Common myeloid progenitor, CD34-positive (primary cell): Measurements from ENCODE around the gene SPNS1.

Source experiments
- CTCF ChIA-PET: fragments of 350-600 bp; sonication (Branson Sonifier 250); formaldehyde crosslinking; loops from one replicate; lab custom pipeline; 2021; ENCODE audit warnings: antibody characterized with exemption; lab: Charles Lee
- POLR2A ChIA-PET: fragments of 350-600 bp; sonication (Branson Sonifier 250); formaldehyde crosslinking; loops from one replicate; lab custom pipeline; 2021; ENCODE audit warnings: antibody characterized with exemption; lab: Charles Lee
- DNase-seq, 3 donors: peaks; one replicate each; pipeline versions ENCODE4 v3.0.0 to v3.0.0-alpha.2; 2013
- H3K27ac ChIP-seq, 2 experiments: 1 replicate in 1 of 2; 2 replicates in 1 of 2; pipeline ENCODE4 v1.7.0; 2013; ENCODE audit warnings: inconsistent platforms in 2 of 2, low read length in 2 of 2, mild to moderate bottlenecking in 2 of 2, low read depth in 1 of 2, moderate library complexity in 1 of 2; ENCODE audit not compliant: severe bottlenecking in 2 of 2, insufficient read depth in 1 of 2, poor library complexity in 1 of 2
- H3K27me3 ChIP-seq, 5 experiments: replicated peaks in 2 of 5; 1 replicate in 3 of 5; 2 replicates in 2 of 5; pipeline versions ENCODE4 v1.6.1 to v1.7.0; 2013; ENCODE audit warnings: low read length in 4 of 5, mild to moderate bottlenecking in 2 of 5, moderate library complexity in 2 of 5, inconsistent platforms in 1 of 5; ENCODE audit not compliant: insufficient read depth in 5 of 5, control insufficient read depth in 4 of 5
- H3K36me3 ChIP-seq, 4 experiments: 1 replicate in 2 of 4; 2 replicates in 2 of 4; pipeline versions ENCODE4 v1.6.1 to v1.7.0; 2013; ENCODE audit warnings: low read length in 3 of 4, control low read depth in 1 of 4, mild to moderate bottlenecking in 1 of 4; ENCODE audit not compliant: control insufficient read depth in 4 of 4, insufficient read depth in 4 of 4
- H3K4me1 ChIP-seq, 4 experiments: 1 replicate in 3 of 4; 2 replicates in 1 of 4; pipeline versions ENCODE4 v1.6.1 to v1.7.1; 2013; ENCODE audit warnings: low read length in 3 of 4, mild to moderate bottlenecking in 3 of 4, control low read depth in 1 of 4, inconsistent platforms in 1 of 4, moderate library complexity in 1 of 4; ENCODE audit not compliant: control insufficient read depth in 4 of 4, insufficient read depth in 4 of 4; ENCODE audit errors: control extremely low read depth in 1 of 4
- H3K4me3 ChIP-seq, 7 experiments: 1 replicate in 4 of 7; 2 replicates in 3 of 7; pipeline versions ENCODE4 v1.5.1 to v1.7.0; 2013; ENCODE audit warnings: mild to moderate bottlenecking in 7 of 7, low read length in 6 of 7, moderate library complexity in 6 of 7, inconsistent platforms in 2 of 7, low read depth in 2 of 7, control low read depth in 1 of 7; ENCODE audit not compliant: insufficient read depth in 4 of 7, control insufficient read depth in 1 of 7; ENCODE audit errors: extremely low read depth in 1 of 7
- H3K9me3 ChIP-seq, 5 experiments: 1 replicate in 4 of 5; 2 replicates in 1 of 5; pipeline versions ENCODE4 v1.6.1 to v1.7.1; 2013; ENCODE audit warnings: low read length in 4 of 5, mild to moderate bottlenecking in 2 of 5, inconsistent platforms in 1 of 5, low read depth in 1 of 5, moderate library complexity in 1 of 5; ENCODE audit not compliant: control insufficient read depth in 4 of 5, insufficient read depth in 2 of 5; ENCODE audit errors: control extremely low read depth in 1 of 5
- WGBS: methylation state at CpG from one replicate; pipeline ENCODE4 v1.1.5; 2013; ENCODE audit not compliant: insufficient coverage; 5-methylcytosine and 5-hydroxymethylcytosine counted together

SPNS1 gene

DNA sequence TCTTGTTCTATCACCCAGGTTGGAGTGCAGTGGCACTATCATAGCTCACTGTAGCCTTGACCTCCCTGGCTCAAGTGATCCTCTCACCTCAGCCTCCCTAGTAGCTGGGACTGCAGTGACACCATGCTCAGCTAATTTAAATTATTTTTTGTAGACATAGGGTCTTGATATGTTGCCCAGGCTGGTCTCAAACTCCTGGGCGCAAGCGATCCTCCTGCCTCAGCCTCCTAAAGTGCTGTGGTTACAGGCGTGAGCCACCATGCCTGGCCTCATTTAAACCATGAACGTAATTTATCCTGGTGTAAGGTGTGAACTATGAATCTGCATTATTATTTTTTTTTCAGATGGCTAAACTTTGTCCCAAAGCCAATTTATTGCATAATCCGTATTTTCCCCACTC is 47.6 kb downstream of the SPNS1 start:
- H3K4me1 ChIP-seq = peaks cover 0 to 20% (median 16%) of the 10 kb centered on the region in 4 experiments
- no peaks in the 10 kb centered on the region for H3K36me3 ChIP-seq
- no peaks in the 10 kb centered on the region for H3K9me3 ChIP-seq
- WGBS = 97% methylated on average over 4 of the region's 5 CpGs
- no peak overlapping the region for H3K4me3 ChIP-seq
- H3K27ac ChIP-seq = no peak overlapping the region
- DNase-seq = no peak
- no peaks in the 10 kb centered on the region for H3K27me3 ChIP-seq
- ChIA-PET CTCF (no interaction called here), POLR2A (no interaction called here)

- POLR2A ChIA-PET = no interaction called here
- CTCF ChIA-PET = interaction anchor here (0.5 to 1.0 kb wide), 3 partner anchors 9 to 48 kb away, joined by 3 read pairs; no protein-coding TSS in a partner anchor
- Histone ChIP-seq H3K27me3 (no peaks in the 10 kb centered on the region), H3K9me3 (no peaks in the 10 kb centered on the region), H3K4me3 (peak overlapping the region in 2 of 7 experiments; percentile 10 to 22), H3K36me3 (no peaks in the 10 kb centered on the region), H3K4me1 (peaks cover 0 to 20% (median 16%) of the 10 kb centered on the region in 4 experiments), H3K27ac (no peak overlapping the region)
- peak in 1 of 3 donors; percentile 24 for DNase-seq
- 0% methylated on average over 4 of the region's 15 CpGs for WGBS
Observed at GRCh38 chr16:29023279-29024277, 49.0 kb downstream of the SPNS1 start.

DNA sequence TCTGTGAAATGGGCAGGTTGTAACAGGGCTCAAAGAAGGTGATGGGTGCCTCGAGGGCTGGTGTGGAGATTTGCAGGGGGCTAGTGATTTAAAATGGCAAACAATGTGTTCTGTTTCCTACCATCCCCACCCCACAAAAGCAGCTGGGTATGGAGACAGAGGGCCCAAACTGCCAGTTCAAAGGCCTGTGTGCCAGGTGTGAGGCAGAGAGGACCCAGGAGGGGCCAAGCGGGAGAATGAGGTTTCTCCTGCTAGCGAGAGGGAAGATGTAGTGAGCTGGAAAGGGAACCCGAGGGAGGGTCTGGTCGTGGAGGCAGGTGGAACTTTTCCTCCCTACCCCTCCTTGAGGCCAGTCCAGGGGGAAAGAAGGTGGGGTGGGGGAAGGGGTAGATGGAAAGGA is 49.7 kb downstream of the SPNS1 start:
- Histone ChIP-seq H3K27ac (no peak overlapping the region), H3K4me3 (no peak overlapping the region), H3K36me3 (no peaks in the 10 kb centered on the region), H3K4me1 (peaks cover 0 to 27% (median 18%) of the 10 kb centered on the region in 4 experiments), H3K9me3 (no peaks in the 10 kb centered on the region), H3K27me3 (no peaks in the 10 kb centered on the region)
- DNase-seq = no peak
- ChIA-PET CTCF (interaction anchor here (0.7 kb wide), 1 partner anchor 10 kb away, joined by 3 read pairs; no protein-coding TSS in a partner anchor), POLR2A (no interaction called here)
- WGBS = no CpG with 5 or more reads among the region's 5 CpGs

- no peak overlapping the region for H3K27ac ChIP-seq
- ChIA-PET CTCF (no interaction called here), POLR2A (no interaction called here)
Observed at GRCh38 chr16:29025218-29025617, 50.6 kb downstream of the SPNS1 start.

GRCh38 chr16:29025735-29026134 is 51.2 kb downstream of the SPNS1 start:
- ChIA-PET CTCF (no interaction called here), POLR2A (no interaction called here)
- Histone ChIP-seq H3K27me3 (no peaks in the 10 kb centered on the region), H3K36me3 (no peaks in the 10 kb centered on the region), H3K4me3 (no peak overlapping the region), H3K27ac (no peak overlapping the region), H3K9me3 (no peaks in the 10 kb centered on the region), H3K4me1 (peaks cover 0 to 29% (median 19%) of the 10 kb centered on the region in 4 experiments)
- DNase-seq = no peak
- WGBS = 100% methylated on average over 2 of the region's 4 CpGs

More at GRCh38 chr16:29025218-29025617, 50.6 kb downstream of the SPNS1 start:
- Histone ChIP-seq H3K9me3 (no peaks in the 10 kb centered on the region), H3K4me3 (no peak overlapping the region), H3K4me1 (peaks cover 0 to 29% (median 19%) of the 10 kb centered on the region in 4 experiments), H3K27me3 (no peaks in the 10 kb centered on the region), H3K36me3 (no peaks in the 10 kb centered on the region)
- 67% methylated on average over 2 of the region's 5 CpGs for WGBS
- DNase-seq = no peak

GRCh38 chr16:29028457-29029167 is 54.0 kb downstream of the SPNS1 start:
- POLR2A ChIA-PET = no interaction called here
- no peak overlapping the region for H3K4me3 ChIP-seq
- no peak overlapping the region for H3K27ac ChIP-seq
- no peak for DNase-seq
- WGBS = 88% methylated on average over 3 of the region's 7 CpGs
- H3K27me3 ChIP-seq = no peaks in the 10 kb centered on the region
- H3K9me3 ChIP-seq = no peaks in the 10 kb centered on the region
- peaks cover 0 to 28% (median 16%) of the 10 kb centered on the region in 4 experiments for H3K4me1 ChIP-seq
- H3K36me3 ChIP-seq = no peaks in the 10 kb centered on the region
- CTCF ChIA-PET = interaction anchor here (0.9 to 1.2 kb wide), 3 partner anchors 8 to 42 kb away, joined by 3 to 4 read pairs (median 3); no protein-coding TSS in a partner anchor
